A549 (cell line): ENCODE results near the gene PIGP.
"Not testable (repeated sequence)": the region's sequence is repeated elsewhere in the genome, so short reads cannot be mapped to it uniquely, and the experiment has no call there.

Experiments used
- ATOH8 ChIP-seq: fragments of 250-450 bp; sonication (Bioruptor Pico); IDR thresholded peaks from 2 replicates; pipeline ENCODE4 v1.5.0; 2020; ENCODE audit warnings: low read depth, mild to moderate bottlenecking, moderate library complexity
- CEBPB ChIP-seq, 2 experiments: fragments of >200 bp in 1 of 2; sonication (Bioruptor Twin) in 1 of 2; formaldehyde crosslinking in 1 of 2; IDR thresholded peaks; 2 replicates each; pipeline ENCODE4 v1.6.1; 2012 to 2016
- CHD2 ChIP-seq: fragments of 150-350 bp; IDR thresholded peaks from 2 replicates; pipeline ENCODE4 v1.6.1; 2014; ENCODE audit warnings: low read length; ENCODE audit not compliant: partially characterized antibody
- HDAC2 ChIP-seq: fragments of 200-600 bp; sonication (generic); IDR thresholded peaks from 2 replicates; pipeline ENCODE4 v1.6.1; 2016
- HOXB13 ChIP-seq: fragments of 250-450 bp; sonication (Bioruptor Pico); IDR thresholded peaks from 2 replicates; pipeline ENCODE4 v1.5.0; 2020; ENCODE audit warnings: low read depth, mild to moderate bottlenecking, moderate library complexity
- KDM1A ChIP-seq: fragments of 200-600 bp; sonication (generic); IDR thresholded peaks from 2 replicates; pipeline ENCODE4 v1.6.1; 2016; ENCODE audit warnings: low read depth, mild to moderate bottlenecking
- MAZ ChIP-seq: fragments of 150-350 bp; IDR thresholded peaks from 2 replicates; pipeline ENCODE4 v1.6.1; 2014; ENCODE audit warnings: antibody characterized with exemption, low read depth, low read length, borderline replicate concordance
- NFE2L2 ChIP-seq: fragments of 150-350 bp; conservative IDR thresholded peaks from 2 replicates; pipeline ENCODE4 v1.6.1; 2014; ENCODE audit warnings: low read length
- POLR2A ChIP-seq: IDR thresholded peaks from 2 replicates; pipeline ENCODE4 v1.6.1; 2012; ENCODE audit warnings: mild to moderate bottlenecking, low read length
- RAD21 ChIP-seq, 2 experiments: fragments of >200 bp in 1 of 2; sonication (Bioruptor Twin) in 1 of 2; formaldehyde crosslinking in 1 of 2; IDR thresholded peaks in 1 of 2; conservative IDR thresholded peaks in 1 of 2; 2 replicates in 1 of 2; 3 replicates in 1 of 2; pipeline ENCODE4 v1.6.1; 2012 to 2018; ENCODE audit warnings: inconsistent platforms in 1 of 2
- ZC3H11A ChIP-seq: fragments of 450-650 bp; IDR thresholded peaks from 2 replicates; pipeline ENCODE4 v1.6.1; 2014; ENCODE audit warnings: antibody characterized with exemption, mild to moderate bottlenecking
- ZSCAN20 ChIP-seq: fragments of 250-450 bp; sonication (Bioruptor Pico); IDR thresholded peaks from 2 replicates; pipeline ENCODE4 v1.8.0; 2022; ENCODE audit warnings: mild to moderate bottlenecking, moderate library complexity
- TF ChIP-seq, protein P1 (sequence below): fragments of >200 bp; sonication (Bioruptor Twin); formaldehyde crosslinking; IDR thresholded peaks from 3 replicates; pipeline ENCODE4 v1.5.1; 2016

DNA sequence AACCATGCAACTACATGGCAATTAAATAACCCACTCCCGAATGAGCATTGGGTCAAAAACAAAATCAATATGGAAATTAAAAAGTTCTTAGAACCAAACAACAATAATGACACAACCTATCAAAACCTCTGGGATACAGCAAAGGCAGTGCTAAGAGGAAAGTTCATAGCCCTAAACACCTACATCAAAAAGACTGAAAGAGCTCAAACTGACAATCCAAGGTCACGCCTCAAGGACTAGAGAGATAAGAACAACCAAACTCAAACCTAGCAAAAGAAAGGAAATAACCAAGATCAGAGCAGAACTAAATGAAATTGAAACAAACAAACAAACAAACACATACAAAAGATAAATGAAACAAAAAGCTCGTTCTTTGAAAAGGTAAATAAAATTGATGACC lies 23.1 kb downstream of the PIGP start:
- TF ChIP-seq CEBPB (IDR thresholded peaks at IDR 0.05); POLR2A; ZC3H11A; HOXB13 (CRISPR knock-in tag); CHD2; HDAC2; NFE2L2; RAD21 (conservative IDR thresholded peaks at IDR 0.05 in 1 of 2, IDR thresholded peaks at IDR 0.05 in 1 of 2); KDM1A; MAZ; ATOH8 (CRISPR knock-in tag); ZSCAN20: not testable (repeated sequence)
- TF ChIP-seq, protein P1, sequence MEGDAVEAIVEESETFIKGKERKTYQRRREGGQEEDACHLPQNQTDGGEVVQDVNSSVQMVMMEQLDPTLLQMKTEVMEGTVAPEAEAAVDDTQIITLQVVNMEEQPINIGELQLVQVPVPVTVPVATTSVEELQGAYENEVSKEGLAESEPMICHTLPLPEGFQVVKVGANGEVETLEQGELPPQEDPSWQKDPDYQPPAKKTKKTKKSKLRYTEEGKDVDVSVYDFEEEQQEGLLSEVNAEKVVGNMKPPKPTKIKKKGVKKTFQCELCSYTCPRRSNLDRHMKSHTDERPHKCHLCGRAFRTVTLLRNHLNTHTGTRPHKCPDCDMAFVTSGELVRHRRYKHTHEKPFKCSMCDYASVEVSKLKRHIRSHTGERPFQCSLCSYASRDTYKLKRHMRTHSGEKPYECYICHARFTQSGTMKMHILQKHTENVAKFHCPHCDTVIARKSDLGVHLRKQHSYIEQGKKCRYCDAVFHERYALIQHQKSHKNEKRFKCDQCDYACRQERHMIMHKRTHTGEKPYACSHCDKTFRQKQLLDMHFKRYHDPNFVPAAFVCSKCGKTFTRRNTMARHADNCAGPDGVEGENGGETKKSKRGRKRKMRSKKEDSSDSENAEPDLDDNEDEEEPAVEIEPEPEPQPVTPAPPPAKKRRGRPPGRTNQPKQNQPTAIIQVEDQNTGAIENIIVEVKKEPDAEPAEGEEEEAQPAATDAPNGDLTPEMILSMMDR, result not testable (repeated sequence)
